Sigmoid colon (tissue), 4 donors: ENCODE results near the gene DIP2C.

ENCODE experiments used
- CTCF ChIP-seq, 4 experiments: fragments of 450-650 bp in 3 of 4; fragments of 200-600 bp in 1 of 4; IDR thresholded peaks; one replicate each; pipeline ENCODE4 v1.5.1; 2016 to 2019; ENCODE audit warnings: antibody characterized with exemption in 4 of 4, mild to moderate bottlenecking in 3 of 4, moderate library complexity in 2 of 4
- POLR2AphosphoS5 ChIP-seq, 4 donors: sonication (generic); formaldehyde crosslinking; IDR thresholded peaks; one replicate each; pipeline ENCODE4 v1.6.1; 2017; ENCODE audit warnings: antibody characterized with exemption in 4 of 4

- TF ChIP-seq POLR2AphosphoS5 (IDR thresholded peaks at IDR 0.05) (no peak), CTCF (IDR thresholded peaks at IDR 0.05) (no peak)
These were observed 152.5 kb downstream of the DIP2C start for GRCh38 chr10:536935-537334.
